GM12872 (cell line): ENCODE results near the gene KTI12.

ENCODE experiments used
- CTCF ChIP-seq: IDR thresholded peaks from 3 replicates; pipeline ENCODE4 v1.5.1; 2011; ENCODE audit warnings: low read depth, mild to moderate bottlenecking, low read length, moderate library complexity; ENCODE audit not compliant: insufficient read depth

The KTI12 gene

GRCh38 chr1:52033190-52034049 is at the start of gene KTI12:
Gene KTI12, minus strand, starts transcription at chr1:52033810. Its CDS starts 49 bp downstream, at chr1:52033761.
- TF ChIP-seq CTCF: no peak

GRCh38 chr1:52080014-52080415 is 46.4 kb upstream of the KTI12 start:
- no peak for TF ChIP-seq CTCF

GRCh38 chr1:52072291-52072690 is 38.7 kb upstream of the KTI12 start:
- TF ChIP-seq CTCF: no peak

GRCh38 chr1:52070704-52071103 is 37.1 kb upstream of the KTI12 start:
- TF ChIP-seq CTCF: no peak

- TF ChIP-seq CTCF: no peak
These were observed 29.6 kb upstream of the KTI12 start for GRCh38 chr1:52063192-52063591.

GRCh38 chr1:52060822-52061221 is 27.2 kb upstream of the KTI12 start:
- no peak for TF ChIP-seq CTCF

GRCh38 chr1:52059888-52060287 is 26.3 kb upstream of the KTI12 start:
- TF ChIP-seq CTCF: no peak
